HS-27A (cell line): Measurements from ENCODE around the gene LOXHD1.

ENCODE experiments used
- DNase-seq: peaks from one replicate; pipeline ENCODE4 v3.0.0-alpha.2; 2012; ENCODE audit warnings: low read depth, missing footprints

The LOXHD1 gene

DNA sequence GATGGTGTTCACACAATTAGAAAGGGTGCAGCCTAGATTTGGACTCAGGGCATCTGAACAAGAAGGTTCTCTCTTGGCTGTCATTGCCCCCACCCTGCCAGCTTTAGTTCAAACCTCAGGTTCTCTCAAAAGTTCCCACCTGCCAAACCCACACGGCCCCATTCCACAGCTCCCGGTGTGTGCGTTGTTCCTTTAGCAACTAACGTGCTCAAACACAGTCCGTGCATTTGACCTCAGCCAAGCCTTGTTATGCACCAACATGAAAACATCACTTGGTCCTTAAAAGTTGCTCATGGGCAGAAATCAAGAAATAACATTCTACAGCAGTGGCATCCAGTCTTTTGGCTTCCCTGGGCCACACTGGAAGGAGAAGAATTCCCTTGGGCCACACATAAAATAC lies 32.0 kb downstream of the LOXHD1 start:
- no peak for DNase-seq

DNA sequence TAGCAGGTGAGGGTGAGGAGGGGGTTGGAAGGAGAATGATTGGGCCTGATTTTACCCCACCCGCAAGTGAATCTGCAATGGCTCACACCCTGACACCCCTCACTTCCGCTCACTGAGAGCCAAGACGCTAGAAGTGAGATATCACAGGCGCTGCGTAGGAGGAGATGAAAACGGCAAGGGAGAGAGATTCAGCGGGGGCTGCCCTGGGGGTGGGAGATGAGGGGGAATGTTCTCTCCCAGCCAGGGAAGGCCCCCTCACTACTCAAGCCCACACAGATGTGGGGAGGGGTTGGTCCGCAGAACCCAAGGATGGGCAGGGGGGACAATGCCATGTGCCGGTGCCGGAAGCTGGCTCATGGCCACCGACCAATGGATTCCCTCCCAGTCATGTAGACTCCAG lies 32.9 kb downstream of the LOXHD1 start:
- no peak for DNase-seq

DNA sequence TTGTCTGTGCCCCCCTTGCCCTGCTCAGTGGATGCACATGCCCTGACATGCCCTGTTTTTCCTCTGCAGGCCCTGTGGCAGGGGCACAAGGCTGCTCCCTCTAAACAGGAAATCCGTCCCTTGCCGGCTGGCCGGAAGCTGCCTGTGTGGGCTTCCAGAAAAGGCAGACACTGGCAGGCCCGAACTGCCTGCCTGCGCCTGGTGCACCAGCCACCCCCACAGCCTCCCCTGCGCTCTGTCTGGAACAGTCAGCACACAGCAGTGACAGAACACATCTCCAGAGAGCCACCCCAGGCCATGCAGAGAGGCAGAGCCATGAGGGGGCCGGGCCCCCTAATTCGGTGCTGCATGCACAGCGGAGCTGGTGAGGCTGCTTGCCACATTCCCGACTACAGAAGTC lies 33.5 kb downstream of the LOXHD1 start:
- DNase-seq, result no peak

DNA sequence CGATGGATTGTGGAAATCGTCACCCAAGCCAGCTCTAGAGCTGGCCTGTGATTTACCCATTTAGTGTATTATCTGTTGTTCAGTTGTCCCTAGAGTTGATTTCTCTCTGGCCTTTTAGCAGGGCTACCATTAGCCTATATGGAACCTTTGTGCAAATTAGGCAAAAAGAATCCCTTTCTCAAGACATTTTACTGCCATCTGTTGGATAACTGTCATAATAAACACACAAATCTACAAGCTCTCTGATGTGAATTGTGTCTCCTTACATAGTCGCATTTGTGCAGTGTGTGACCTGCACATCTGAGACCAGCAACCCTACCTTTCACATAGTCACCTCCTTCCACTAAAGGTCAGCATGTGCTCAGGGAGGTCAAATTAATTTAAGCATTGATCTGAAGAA lies 34.0 kb downstream of the LOXHD1 start:
- no peak for DNase-seq

DNA sequence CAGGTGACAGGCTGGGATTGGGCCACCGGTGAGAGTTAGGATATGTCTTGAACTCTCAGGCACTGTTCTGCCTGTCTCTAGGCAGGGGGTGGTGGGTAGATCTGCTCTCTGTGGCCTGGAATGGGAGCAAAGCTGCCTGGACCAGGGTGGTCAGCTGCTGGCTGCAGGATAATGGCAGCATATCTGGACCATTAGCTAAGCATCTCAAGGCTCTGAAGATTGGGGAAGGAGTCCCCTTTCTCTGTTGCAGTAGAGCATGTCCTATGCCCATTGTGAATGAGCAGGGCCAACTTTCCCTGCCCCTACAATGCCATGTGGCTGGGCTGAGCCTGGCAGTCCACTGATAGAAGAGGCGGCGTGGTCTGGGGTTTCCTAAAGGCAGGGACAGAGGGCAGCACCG lies 34.6 kb downstream of the LOXHD1 start:
- no peak for DNase-seq

DNA sequence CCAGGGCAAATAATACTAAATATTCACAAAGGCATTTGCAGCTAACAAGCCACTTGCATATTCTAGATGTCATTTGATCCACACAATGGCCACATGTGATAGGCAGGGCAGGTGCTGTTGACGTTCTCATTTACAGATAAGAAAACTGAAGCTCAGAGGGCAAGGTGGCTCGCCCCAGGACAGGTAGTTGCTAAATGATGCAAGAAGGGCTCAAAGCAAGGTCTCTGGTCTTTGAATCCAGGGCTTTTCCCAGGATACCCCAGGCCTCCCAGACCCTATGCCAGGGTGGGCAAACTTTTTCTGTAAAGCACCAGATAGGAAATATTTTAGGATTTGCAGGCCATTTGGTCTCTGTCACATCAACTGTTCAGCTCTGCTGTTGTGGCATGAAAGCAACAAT lies 35.1 kb downstream of the LOXHD1 start:
- DNase-seq, result no peak

DNA sequence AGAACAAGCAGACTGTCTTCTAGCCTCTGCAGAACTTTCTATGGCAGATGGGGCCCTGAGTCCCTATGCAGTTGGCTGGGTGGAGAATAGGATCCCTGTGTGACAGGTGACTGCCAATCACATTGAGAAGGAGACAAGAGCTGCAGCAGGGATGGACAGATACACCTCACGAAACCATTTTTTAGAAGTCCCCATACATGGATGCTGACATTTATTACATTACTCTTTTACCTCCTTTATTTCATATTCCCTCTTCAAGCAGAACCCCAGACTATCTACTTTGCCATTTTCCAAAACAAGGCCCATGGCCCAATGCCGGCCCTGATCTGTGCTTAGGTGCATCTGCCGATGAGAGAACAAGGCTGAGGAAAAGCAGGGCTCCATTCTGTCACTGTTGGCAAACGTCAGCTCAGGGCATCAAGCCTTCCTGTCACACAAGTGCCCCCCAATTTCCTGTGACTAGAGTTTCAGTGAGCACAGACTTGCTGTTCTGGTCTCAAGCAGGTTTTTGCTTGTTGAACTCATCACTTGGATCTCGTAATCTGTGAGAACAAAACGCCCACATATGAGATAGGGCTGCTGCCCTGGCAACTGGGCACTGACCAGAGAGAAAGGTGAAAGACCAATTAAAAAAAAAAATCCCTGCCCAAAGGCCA lies 35.8 kb downstream of the LOXHD1 start:
- DNase-seq, result no peak

DNA sequence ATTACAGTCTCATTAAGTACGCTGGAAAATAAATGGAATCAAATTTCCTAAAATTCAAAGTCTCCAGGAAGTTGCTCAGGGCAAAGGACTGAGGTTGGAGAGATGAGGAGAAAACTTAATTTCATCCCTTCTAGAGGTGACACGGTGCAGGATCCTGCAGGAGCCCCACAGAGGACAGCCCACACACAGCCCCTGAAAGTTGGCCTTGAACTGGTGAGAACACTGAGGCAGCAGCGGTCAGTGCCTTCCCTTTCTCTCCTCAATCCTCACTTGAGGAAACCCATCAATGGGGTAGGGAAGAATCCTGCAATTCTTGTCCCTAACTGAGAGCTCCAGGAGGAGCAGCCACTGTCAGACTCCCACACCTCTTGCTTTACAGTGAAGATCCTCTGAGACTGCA lies 37.5 kb downstream of the LOXHD1 start:
- DNase-seq, result no peak

DNA sequence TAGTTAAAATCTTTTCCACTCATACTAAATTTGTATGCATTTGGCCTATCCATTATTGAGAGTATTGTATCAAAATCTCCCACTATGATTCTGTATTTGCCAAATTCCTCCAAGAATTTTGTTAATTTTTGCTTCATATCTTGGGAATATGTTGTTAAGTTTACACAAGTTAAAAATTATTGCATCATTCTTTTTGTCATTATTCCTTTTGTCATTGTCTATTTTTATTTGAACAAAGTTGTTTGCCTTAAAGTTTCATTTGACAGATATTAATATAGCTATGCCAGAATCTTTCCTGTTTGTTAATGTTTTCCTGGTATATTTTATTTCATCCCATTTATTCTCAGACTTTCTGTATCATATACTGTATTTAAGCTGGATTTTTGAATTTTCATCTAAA lies 41.3 kb downstream of the LOXHD1 start:
- DNase-seq, result no peak

DNA sequence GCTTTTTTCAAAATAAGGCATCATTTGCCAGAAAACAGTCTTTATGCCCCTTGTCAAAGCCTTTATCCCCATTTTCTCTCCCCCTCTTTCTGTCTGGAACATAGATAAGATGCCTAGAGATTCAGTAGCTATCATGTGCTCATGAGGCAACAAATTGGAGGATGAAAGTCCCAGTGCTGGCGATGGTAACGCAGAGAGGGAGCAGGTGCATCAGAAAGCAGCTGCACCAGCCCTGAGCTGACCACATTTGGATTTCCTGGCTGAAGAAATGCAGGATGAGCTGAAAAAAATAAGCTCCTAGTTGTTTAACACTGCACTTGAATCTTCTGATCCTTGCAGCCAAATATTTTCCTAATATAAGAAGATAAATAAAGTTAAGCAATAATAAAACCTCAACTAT lies 48.0 kb downstream of the LOXHD1 start:
- no peak for DNase-seq

DNA sequence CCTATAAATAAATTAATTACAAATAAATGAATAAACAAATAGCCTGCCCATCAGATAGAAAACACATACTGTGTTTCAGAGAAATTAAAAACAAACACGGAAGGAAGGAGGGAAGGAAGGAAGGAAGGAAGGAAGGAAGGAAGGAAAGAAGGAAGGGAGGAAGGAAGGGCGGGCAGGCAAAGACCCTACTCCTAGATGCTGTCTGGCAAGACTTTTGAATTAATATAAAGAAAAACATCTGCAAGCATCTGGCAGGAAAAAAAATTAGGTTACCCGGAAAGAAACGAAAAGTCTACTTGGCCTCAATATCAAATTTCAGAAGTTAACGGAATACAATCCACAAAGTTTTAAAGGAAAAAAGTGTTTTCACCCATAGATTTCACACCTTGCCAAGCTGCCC lies 49.1 kb downstream of the LOXHD1 start:
- DNase-seq, result no peak

DNA sequence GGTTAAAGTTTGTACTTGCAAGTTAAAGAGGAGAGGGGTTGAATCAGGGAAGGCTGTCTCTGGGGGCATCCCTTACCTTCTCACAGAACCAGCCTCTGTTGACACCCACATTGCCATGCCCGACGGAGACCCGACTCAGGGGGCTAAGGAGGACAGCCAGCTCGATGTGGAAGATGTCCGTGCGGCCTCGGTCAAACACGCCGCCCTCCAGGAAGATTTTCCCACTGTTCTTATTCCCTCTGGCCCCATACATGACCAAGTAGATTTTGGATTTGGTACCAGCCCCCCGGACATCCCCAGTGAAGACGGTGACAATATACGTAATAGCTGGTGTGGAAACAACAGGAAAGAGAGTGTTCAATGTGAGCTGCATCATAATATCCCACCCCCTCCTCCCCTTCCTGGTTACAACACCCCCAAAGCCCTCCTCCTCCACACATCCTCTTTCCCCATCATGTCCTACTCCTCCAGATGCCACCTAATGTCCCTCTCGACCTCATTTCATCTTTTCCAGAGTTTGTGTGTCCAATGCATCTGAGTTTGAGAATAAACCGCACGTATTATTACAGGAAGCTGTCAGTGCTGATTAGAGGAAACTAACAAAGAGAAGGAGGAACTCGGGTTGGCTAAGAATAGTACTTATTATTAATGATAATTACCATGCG lies 55.7 kb downstream of the LOXHD1 start:
- no peak for DNase-seq

DNA sequence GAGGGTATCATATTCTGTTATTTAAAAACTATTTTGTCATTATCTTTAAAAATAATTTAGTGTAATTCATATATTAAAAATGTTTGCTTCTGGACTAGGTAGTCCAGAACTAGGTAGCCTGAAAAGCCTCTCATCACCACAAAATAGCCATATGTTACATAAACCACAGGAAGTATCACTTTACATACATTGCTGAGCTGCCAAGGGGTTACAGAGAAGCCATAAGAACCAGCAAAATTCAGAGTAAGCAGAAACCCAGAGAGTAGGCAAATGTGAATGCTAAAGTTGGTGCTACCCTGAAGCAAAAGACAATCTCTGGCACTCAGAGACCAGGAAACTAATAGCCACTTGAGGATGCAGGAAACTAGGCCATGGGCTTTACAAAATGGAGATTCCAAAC lies 60.9 kb downstream of the LOXHD1 start:
- DNase-seq, result no peak

DNA sequence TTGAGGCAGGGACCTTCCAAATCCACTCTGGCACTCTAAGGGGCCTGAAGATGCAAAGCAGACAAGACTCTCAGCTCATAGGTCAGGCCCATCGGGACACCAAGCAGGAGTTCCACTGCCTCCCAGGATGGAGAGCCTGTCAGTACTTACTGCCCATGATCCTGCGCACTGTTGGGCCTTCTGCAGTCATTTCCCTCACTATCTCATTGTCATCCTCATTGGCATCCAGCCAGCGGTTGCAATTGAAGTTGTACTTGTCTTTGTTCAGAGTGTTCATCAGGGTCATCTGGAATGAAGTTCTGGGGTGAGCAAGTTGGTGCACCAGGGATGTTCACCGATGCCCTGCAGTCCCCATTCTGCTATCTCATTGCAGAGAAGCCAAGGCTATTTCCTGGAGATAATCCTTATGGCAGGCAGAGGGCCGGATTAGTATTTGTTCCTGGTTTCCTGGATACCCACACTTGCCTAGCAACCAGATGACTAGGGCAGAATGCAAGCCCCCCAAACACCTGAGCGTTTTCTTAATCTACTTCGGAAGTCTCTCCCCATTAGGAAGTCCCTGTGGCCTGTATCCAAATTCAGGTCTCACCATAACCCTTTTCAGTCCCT lies 65.1 kb downstream of the LOXHD1 start:
- DNase-seq, result no peak

DNA sequence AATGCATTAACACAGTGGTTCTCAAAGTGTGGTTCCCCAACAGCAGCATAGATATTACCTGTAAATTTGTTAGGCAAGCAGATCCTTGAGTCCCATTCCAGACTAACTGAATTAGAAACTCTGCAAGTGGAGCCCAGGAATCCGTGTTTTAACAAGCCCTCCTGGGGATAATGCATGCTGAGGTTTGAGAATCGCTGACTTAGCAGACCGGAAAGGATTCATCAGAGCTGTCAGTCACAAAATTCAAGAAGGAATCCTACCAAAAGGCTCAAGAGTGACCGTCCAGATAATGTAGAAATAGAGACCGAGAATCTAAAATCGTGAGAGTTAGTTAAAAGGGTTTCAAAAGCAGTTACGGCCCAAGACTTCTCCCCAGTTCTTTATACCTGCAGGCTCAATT lies 66.9 kb downstream of the LOXHD1 start:
- no peak for DNase-seq

DNA sequence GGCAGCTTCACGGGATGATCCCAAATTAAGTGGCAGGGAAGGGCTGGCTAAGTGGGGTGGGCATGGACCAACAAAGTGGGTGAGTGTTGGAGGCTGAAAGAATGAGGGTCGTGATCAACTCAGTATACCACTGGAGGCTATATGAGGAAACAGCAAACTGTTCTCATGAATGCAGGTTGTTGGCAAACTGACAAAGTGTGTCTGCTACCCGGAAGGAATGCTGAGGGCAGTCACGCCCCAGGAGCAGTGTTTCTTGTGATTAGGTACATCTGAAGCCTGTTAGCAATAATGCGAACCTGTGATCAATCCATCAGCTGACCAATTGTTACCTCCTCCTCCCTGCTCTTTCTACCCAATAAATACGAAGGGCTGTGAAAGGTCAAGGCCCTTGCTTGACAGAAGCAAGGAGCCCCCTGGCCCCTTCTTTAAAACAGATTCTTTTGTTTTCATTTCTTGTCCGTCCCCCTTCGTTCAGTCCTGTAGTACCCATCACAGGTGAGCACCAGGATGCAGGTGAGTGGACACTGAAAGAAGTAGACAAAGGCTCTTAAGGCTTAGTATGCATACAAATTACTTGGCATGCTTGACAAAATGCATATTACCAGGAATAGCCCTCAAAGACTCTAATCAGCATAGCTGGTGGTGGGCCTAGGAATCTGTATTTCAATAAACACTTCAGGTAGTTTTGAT lies 67.9 kb downstream of the LOXHD1 start:
- no peak for DNase-seq

DNA sequence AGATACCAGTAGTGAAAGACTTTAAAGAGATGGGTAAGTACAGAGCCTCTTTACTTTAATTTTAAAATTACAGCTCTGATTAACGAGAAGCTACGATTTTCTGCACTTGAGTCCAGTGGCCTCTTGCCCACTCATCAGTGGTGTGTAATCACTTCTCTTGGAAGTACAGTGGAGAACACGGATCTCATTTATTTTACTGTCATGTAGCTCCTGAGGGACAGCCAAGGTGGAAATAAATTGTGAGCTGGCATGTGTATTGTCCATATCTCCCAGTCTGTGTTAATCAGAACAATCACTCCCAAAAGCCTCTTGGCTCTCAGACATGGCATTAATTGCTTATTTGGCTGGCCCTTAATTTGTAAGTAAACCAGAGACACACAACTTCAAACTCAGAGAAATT lies 69.4 kb downstream of the LOXHD1 start:
- DNase-seq, result no peak

DNA sequence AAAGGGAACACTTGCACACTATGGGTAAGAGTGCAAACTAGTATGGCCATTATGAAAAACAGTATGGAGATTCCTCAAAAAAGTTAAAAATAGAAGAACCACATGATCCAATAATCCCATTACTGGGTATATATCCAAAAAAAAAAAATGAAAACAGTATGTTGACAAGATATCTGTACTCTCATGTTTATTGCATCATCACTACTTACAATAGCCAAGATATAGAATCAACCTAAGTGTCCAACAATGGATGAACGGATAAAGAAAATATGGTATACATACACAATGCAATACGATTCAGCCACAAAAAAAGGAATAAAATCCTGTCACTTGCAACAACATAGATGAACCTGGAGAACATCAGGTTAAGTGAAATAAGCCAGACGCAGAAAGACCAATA lies 73.3 kb downstream of the LOXHD1 start:
- DNase-seq, result no peak

DNA sequence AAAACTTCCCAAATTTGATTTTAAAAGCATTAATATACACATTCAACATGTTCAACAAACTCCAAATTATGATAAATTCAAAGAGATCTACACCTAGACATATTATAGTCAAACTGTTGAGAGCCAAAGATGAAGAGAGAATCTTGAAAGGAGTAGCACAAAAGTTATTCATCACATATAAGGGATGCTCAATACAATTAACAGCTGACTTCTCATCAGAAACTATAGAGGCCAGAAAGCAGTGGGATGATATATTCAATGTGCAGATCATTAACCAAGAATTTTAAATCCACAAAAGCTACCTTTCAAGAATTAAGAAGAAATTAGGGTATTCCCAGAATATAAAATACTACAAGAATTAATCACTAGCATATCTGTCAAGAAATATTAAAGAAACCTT lies 75.4 kb downstream of the LOXHD1 start:
- no peak for DNase-seq

DNA sequence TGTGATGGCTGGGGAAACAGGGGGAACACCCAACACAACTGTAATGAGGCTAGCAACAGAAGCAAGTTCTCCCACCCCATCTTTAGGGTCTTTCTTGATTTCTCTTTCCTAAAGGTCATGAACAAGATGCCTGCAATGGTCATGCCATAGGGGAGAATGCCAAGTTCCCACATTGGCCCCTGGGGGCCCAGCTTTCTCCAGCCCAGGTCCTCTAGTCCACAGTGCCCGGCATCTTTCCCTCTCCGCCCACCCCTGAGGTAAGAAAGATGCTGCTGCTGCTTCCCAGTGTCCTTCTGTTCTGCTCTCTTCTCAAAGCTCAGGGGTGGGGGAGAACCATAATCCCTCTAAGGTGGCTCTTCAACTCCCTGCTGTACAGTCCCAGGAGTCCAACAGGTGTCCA lies 78.0 kb downstream of the LOXHD1 start:
- no peak for DNase-seq

DNA sequence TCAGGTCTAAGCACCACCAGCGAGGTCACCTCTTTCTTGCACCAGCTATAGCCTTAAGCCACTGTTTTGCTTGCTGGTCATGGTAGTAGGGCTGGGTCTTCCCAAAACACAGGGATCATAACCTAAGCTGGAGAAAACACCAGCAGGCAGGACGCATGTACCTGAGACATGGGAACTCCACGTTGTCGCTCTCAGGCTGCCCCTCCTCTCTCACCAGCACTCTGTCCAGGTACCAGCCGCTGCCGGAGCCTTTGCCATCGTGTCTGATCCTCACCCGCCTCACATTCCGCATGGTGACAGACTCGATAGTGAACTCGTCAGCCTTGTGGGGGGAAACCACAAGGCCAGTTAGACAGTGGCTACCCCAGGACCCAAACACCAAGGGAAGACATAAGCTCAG lies 79.5 kb downstream of the LOXHD1 start:
- DNase-seq, result no peak

DNA sequence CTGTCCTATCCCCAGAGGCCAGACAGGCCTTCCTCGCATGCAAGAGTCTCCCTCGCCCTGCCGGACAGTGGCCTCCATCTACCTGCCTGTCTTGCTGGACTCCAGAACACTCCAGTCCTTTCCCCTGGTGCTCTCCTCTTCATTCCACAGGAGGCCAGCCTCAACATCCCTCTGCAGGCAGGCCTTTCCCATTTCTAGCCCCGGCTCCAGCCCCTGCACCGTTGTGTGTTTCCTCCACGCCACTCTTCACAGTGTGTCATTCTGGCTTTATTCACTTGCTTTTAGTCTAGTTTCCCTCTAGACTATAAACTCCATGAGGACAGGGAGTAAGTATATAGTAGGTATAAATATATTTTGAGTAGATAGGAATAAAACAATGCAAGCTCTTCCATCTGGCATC lies 81.2 kb downstream of the LOXHD1 start:
- DNase-seq, result no peak

DNA sequence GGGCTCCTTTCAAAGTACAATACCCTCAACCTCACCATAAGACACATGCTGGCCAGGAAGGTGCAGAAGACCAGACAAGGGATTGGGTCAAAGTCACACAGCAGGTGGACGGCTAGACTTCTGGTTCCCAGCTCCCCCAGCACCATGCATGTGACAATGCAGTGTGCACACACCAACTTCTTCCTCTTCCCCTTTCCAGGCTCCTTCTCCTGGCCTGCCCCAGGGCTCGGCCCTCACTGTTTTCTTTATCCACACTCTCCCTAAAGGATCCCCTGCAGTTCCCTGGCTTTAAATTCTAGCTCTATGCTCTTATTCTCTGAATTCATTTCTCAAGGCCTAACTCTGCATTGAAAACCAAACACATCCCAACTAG lies 82.3 kb downstream of the LOXHD1 start:
- DNase-seq, result no peak
